Activated CD4-positive, alpha-beta T cell treated with anti-CD3 and anti-CD28 coated beads, Interleukin-2, Interleukin-4, amounts not matched to agents 100 ng/mL and 50 ng/mL, durations not matched to agents 16 hours and 8 hours (primary cell): ENCODE measurements around the gene JAM3.
"Not testable (repeated sequence)": the region's sequence is repeated elsewhere in the genome, so short reads cannot be mapped to it uniquely, and the experiment has no call there.

ENCODE experiments used
- DNase-seq: peaks from one replicate; pipeline ENCODE4 v3.0.0-alpha.2; 2020; ENCODE audit warnings: low spot score

Gene JAM3

DNA sequence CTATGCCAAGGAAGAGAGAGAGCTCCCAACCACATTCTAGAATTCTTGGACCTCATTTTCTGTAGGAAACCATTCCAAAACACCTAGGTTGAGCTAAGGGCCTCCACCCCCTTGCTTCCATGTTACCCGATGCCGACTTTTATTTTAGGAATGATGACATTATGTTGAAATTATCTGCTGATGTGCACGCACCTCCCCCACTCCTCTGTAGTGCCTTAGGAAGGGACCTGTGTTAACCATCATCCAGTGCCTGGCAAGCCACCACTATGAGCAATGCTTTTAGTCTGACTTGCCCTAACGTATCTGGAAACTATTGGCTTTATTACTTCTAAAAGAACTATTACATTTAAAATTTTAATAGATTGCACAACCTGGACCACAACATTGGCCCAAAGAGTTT lies 112.8 kb downstream of the JAM3 start:
- no peak for DNase-seq

DNA sequence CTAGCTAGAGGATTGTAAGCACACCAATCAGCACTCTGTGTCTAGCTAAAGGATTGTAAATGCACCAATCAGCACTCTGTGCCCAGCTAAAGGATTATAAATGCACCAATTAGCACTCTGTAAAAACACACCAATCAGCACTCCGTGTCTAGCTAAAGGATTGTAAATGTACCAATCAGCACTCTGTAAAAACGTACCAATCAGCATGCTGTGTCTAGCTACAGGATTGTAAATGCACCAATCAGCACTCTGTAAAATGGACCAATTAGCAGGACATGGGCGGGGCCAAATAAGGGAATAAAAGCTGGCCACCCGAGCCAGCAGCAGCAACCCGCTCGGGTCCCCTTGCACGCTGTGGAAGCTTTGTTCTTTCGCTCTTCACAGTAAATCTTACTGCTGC lies 119.2 kb downstream of the JAM3 start:
- not testable (repeated sequence) for DNase-seq

DNA sequence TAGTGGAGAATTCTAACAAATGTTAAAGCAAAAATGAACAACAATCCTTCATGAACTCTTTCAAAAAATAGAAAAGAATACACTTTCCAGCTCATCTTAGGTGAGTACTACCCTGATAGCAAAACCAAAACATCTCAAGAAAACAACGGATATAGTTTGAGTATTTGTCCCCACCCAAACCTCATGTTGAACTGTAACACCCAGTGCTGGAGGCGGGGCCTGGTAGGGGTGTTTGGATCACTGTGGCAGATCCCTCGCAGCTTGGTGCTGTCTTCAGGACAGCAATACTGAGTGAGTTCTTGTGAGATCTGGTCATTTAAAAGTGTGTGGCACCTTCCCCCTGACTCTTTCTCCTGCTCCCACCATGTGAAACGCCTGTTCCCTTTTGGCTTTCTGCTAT lies 127.9 kb downstream of the JAM3 start:
- DNase-seq = no peak

DNA sequence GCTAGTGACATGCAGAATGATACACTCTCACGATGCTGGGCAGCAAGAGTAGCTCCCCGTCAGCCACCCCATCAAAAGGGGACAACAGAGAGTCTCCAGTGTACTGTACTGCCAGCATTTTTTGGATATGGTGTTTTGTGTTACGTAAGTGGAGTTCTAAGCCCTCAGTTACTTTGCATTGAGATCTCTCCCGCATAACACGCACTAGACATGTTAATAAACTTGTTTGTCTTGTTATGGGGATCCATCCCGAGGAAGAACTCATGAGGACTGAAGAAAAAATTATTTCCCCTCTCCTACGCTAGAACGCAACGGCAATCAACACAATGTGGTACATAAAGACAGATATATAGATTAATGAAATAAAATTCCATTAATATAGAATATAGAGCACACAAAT lies 130.7 kb downstream of the JAM3 start:
- no peak for DNase-seq

DNA sequence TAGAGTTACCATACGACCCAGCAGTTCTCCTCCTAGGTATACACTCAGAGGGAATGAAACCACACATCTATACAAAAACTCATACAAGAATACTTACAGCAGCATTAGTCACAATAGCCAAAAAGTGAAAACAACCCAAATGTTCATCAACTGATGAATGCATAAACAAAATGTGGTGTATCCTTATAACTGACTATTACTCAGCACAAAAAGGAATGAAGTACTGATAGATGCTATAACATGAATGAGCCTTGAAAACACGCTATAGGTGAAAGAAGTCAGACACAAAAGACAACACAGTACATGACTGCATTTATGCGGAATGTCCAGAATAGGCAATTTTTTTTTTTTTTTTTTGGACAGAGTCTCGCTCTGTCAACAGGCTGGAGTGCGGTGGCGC lies 131.8 kb downstream of the JAM3 start:
- no peak for DNase-seq
